Activated naive CD4-positive, alpha-beta T cell treated with Interleukin-2 at 50 U/mL for 16 hours (primary cell): ENCODE measurements around the gene IRX3.

ENCODE experiments used
- DNase-seq: peaks from one replicate; pipeline ENCODE4 v3.0.0-alpha.2; 2020

Gene IRX3

GRCh38 chr16:54290833-54291655, 4.5 kb upstream of the IRX3 start:
- DNase-seq = no peak

DNA sequence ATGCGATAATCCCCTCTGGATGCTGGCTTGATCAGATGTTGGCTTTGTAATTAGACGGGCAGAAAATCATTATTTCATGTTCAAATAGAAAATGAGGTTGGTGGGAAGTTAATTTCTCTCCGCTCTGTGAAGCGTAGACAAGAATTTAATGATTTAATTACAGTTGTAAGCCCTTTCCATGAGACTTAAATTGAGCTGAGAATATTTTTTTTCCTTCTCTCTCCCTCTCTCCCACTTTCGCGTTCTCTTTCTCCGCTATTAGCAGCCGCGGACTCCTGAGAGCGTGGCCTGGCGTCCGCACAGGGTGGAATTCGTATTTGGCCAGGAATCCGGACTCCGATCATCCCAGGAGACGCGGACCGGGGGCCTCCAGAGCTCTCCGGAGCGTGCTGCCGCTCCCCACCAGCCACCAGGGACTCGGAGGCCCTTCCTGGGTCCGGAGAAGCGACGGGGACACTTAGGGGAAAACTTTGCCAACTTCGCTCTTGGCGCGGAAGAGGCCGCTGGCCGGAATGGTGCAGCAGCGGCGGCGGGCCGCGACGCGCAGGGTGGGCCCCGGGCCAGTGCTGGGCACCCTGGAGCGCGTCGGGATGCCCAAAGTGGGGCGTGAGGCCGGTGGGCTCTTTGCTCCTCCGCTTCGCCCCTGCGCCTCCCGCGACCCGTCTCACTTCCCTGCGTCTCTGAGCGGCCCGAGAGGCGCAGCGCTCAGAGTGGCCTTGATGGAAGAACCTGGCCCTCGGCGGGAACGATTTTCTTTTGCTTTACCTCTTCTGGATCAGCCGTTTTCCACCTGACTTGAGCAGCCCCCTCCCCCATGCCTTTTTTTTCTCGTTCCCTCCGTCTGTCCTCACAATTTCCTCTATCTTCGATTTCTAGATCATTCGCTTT, 3.6 kb upstream of the IRX3 start:
- no peak for DNase-seq

DNA sequence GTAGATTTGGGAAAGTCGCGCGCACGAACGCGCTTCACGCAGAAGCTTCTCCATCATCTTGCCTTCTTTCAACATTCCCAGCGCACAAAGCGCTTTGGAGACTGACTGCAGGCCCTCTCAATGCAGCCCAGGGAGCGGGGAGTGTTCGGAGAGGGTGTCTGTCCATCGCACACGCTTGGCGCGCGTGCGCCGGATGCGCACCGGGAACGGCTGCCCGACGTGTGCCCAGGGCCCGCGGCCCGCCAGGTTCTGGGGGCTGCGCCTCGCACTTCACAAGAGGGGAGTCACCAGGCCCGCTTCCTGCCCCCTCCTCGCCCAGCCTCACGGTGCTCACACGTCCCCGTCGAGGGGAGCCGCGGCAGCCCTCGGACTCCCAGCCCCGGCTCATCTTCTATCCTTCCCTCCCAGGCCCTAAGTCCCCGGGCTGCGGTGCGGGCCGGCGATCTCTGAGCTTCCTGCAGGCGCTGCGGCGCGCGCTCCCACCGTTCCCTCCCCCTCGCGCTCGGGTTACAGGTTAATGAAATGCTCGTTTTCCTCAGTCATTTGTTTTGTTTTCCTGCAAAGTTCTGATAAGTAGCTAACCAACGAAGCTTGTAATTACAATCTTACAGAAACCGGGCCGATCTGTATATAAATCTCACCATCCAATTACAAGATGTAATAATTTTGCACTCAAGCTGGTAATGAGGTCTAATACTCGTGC, 2.8 kb upstream of the IRX3 start:
- DNase-seq = no peak

GRCh38 chr16:54288835-54289241, 2.3 kb upstream of the IRX3 start:
- DNase-seq = no peak

GRCh38 chr16:54288030-54288834, 1.6 kb upstream of the IRX3 start:
- no peak for DNase-seq

GRCh38 chr16:54287131-54288029, 793 bp upstream of the IRX3 start:
- no peak for DNase-seq

DNA sequence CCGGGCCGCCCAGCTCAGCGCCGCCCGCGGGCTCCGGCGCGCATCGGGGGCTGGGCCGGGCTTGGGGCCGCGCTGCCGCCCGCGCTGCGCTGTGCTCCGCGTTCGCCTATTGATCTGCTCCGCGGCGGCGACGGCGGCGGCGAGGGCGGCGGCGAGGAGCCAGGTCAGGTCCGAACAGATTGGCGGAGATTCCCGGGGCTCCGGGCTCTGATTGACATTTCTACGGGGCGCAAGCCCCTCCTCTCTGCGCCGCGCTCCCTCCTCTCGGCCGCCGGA, 559 bp downstream of the IRX3 start:
- DNase-seq = no peak

DNA sequence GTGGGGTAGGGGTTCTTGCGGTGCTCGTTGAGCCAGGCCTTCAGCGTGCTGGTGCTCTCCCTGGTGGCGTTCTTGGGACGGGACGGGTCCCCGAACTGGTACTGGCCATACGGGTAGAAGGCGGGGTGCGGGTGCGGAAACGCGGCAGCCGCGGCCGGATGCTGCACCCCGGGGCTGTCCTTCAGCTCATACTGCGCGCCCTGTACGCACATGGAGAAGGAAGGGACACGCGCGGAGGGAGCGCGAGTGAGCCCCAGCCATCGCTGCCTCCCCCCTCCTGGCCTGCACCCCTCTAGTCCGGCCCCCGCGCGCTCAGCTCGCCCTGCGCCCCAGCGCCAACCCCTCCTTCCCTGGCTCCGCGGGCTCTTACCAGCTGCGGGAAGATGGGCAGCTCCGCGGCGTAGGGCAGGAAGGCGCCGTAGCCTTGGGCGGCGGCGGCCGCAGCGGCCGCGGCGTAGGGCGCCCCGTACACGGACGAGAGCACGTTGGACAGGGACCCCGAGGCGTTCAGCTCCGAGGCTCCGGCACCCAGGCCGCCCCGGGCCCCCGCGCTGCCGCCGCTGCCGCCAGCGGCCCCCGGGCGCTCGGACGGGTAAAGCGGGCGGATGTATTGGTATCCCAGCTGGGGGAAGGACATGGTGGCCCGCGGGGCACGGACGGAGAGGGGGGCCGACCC, 1.0 kb downstream of the IRX3 start:
- DNase-seq = no peak

GRCh38 chr16:54284931-54285413, 1.6 kb downstream of the IRX3 start:
- DNase-seq = no peak

DNA sequence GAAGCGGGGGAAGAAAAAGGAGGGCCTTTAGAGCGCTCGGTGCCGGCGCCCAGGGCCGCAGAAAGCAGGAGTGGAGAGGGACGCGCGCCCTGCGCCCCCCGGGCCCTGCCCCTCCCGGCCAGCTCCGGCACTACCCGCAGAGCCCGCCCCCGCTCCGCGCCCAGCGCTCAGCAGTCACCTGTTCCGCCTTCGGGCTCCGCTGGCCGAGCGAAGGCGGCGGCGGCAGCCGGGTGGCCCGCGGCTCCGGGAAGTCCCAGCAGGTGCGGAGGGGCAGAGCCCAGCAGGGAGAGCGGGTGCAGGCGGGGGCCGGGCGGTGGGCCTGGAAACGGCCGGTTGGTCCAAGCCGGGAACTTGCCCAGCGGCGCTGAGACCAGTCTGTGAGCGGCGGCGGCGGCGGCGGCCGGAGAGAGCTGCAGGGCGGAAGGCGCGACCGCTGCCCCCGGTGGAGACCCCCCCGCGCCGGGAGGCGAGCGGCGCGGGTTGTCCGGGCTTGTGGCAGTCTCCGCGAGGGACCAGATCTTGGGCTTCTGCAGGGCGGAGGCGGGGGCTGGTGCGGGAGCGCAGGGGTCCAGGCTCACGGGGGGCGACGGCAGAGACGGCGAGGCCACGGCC, 2.2 kb downstream of the IRX3 start:
- no peak for DNase-seq

- DNase-seq = no peak
Measured at GRCh38 chr16:54283725-54284318, 2.8 kb downstream of the IRX3 start.

GRCh38 chr16:54282928-54283724, 3.5 kb downstream of the IRX3 start:
- DNase-seq = no peak

GRCh38 chr16:54282202-54282927, 4.2 kb downstream of the IRX3 start:
- no peak for DNase-seq

- no peak for DNase-seq
Measured at GRCh38 chr16:54281535-54282201, 4.9 kb downstream of the IRX3 start.

DNA sequence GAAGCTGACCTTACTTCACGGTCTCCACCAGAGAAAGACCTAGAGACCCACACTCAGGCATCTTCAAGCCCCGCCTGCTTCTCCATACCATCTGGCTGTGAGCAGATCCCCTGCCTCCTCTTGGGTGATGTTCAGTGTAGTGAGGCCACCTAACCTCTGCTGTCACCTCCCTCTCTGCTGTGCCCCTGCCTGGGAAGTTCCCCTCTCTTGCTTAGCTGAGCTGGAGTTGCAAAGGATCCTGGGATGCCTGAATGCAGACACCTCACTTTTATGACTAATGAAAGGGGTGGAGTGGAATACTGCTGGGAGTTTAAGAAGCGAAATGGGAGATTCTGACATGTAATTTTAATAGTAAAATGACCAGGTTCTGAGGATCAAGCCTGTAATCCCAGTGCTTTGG, 5.8 kb downstream of the IRX3 start:
- DNase-seq = no peak

DNA sequence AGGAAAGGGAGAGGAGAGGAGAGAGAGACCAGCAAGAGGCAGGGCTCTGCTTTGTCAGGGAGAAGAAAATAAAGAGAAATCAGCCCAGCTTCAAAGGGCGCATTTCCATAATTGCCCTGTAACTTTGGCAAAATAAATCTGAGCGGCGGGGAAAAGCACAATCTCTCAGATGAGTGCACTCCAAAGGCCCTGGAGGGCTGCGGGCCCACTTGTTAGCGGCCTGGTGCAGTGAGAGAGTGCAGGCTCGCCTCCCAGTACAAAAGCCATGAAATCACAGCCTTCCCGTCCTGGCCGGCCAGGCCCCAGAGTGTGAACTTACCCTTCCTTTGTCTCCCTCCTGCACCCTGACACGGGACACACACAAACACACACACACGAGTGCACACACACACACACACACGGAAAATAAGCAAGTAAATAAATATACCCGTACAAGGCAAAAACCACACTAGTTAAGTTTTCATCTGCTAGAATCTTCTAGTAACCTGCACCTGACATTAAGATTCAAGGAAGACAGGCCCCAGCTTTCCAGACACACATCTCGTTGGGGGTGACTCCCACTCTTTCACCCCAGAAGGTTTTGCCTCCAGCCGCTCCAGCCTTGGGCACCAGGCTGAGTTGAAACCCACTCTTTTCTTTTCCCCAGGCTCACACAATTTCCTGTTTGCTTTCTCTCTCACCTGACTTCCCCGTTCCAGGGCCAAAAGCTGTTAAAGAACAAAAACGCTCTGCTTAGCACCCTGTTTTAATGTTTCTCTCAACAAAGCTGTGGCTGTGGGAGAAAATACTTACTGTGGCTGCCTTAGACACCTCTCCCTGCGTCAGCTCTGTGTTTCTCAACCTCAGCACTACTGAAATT, 8.5 kb downstream of the IRX3 start:
- no peak for DNase-seq

GRCh38 chr16:54275956-54276355, 10.6 kb downstream of the IRX3 start:
- no peak for DNase-seq
